Activated gamma-delta T cell treated with Interleukin-2 at 50 U/mL for 16 hours (primary cell): ENCODE data around the gene ANKRD24.
"Not testable (repeated sequence)": the region's sequence is repeated elsewhere in the genome, so short reads cannot be mapped to it uniquely, and the experiment has no call there.

Experiments used
- DNase-seq: peaks from one replicate; pipeline ENCODE4 v3.0.0-alpha.2; 2020

The ANKRD24 gene

GRCh38 chr19:4233282-4233853 lies 50.9 kb downstream of the ANKRD24 start:
- peak; percentile 55 for DNase-seq

DNA sequence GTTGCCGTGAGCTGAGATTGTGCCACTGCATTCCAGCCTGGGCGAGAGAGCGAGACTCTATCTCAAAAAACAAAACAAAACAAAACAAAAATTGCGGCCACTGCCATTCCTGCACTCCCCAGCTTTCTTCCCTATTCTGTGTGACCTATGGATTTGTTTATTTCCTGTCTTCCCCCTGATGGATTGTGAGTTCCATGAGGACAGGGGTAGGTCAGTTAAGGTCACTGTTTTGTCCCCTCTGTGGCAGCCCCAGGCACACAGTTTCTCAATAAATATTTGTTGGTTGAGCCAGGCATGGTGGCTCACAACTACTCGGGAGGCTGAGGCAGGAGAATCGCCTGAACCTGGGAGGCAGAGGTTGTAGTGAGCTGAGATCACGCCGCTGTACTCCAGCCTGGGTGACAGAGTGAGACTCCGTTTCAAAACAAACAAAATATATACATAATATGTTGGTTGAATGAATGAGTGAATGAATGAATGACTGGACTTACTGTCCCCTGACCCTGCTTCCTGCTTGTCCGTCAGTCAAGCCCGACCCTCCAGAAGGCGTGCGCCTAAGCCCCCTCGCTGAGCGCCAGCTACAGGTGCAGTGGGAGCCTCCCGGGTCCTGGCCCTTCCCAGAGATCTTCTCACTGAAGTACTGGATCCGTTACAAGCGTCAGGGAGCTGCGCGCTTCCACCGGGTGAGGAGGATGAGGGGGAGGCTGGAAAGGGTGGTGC lies 51.8 kb downstream of the ANKRD24 start:
- DNase-seq: no peak

DNA sequence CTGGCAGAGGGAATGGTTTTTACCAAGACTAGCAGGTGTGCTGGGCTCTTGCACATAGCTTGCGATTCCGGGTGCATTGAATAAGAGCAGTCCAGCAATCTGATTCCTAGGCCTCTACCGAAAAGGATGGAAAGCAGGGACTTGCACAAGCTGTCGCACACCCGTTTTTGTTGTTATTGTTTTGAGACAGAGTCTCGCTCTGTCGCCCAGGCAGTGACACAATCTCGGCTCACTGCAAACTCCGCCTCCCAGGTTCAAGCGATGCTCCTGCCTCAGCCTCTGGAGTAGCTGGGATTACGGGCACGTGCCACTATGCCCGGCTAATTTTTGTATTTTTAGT lies 52.3 kb downstream of the ANKRD24 start:
- no peak for DNase-seq

GRCh38 chr19:4237510-4237909 lies 55.0 kb downstream of the ANKRD24 start:
- not testable (repeated sequence) for DNase-seq

- DNase-seq: no peak
These were observed 56.3 kb downstream of the ANKRD24 start for GRCh38 chr19:4238831-4239230.

GRCh38 chr19:4241824-4242430 lies 59.4 kb downstream of the ANKRD24 start:
- no peak for DNase-seq

DNA sequence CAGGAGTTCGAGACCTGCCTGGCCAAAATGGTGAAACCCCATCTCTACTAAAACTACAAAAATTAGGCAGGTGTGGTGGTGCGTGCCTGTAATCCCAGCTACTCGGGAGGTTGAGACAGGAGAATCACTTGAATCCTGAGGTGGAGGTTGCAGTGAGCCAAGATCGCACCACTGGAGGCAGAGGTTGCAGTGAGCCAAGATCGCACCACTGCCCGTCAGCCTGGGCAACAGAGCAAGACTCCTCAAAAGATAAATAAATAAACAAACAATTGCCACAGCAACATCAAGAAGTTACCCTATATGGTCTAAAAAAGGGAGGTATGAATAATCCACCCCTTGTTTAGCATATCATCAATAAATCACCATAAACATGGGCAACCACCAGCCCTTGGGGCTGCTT lies 63.4 kb downstream of the ANKRD24 start:
- not testable (repeated sequence) for DNase-seq

- DNase-seq: peak; percentile 97
These were observed 64.5 kb downstream of the ANKRD24 start, which contains the start of gene YJU2 for GRCh38 chr19:4246767-4247593. Gene YJU2, plus strand, starts transcription at chr19:4247080. Its CDS starts 67 bp downstream, at chr19:4247147.

DNA sequence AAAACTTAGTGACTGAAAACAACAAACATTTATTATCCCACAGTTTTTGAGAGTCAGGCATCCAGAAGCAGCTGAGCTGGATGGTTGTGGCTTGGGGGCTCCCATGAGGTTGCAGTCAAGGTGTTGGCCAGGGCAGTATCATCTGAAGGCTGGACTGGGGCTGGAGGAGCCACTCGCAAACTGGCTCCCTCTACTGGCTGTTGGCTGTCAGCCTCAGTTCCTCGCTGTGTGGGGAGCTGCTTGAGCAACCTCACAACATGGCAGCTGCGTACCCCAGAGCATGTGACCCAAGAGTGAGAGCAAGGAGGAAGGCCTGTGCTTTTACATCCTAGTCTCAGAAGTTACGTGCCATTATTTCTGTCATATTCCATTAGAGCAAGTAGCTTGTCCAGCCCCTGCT lies 74.1 kb downstream of the ANKRD24 start:
- no peak for DNase-seq

DNA sequence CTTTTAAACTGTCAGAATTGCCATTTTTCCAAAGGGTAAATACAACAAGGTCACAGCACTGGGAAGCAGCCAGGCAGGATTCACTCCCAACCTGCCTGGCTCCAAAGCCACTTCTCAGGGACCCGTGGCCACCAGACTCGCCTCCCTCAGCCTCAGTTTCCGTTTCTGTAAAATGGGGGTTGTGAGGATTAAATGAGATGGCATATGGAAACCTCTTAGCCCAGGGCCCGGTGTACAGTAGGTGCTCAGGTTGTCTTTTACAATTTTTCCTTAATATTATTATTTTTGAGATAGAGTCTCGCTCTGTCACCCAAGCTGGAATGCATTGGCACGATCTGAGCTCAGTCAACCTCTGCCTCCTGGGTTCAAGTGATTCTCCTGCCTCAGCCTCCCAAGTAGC lies 74.5 kb downstream of the ANKRD24 start:
- no peak for DNase-seq

DNA sequence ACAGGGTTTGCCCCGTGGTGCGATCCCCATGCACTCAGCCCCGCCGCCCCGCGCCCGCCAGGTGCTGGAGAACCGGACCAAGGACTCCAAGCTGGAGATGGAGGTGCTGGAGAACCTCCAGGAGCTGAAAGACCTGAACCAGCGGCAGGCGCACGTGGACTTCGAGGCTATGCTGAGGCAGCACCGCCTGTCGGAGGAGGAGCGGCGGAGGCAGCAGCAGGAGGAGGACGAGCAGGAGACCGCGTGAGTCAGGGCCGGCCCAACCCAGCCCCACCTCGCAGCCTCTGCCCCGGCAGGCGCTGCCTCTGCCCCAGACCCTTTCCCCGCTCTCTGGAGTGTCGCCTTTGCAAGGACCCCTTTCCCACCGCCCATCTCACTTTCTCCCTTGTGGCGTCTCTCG lies 75.7 kb downstream of the ANKRD24 start:
- no peak for DNase-seq

DNA sequence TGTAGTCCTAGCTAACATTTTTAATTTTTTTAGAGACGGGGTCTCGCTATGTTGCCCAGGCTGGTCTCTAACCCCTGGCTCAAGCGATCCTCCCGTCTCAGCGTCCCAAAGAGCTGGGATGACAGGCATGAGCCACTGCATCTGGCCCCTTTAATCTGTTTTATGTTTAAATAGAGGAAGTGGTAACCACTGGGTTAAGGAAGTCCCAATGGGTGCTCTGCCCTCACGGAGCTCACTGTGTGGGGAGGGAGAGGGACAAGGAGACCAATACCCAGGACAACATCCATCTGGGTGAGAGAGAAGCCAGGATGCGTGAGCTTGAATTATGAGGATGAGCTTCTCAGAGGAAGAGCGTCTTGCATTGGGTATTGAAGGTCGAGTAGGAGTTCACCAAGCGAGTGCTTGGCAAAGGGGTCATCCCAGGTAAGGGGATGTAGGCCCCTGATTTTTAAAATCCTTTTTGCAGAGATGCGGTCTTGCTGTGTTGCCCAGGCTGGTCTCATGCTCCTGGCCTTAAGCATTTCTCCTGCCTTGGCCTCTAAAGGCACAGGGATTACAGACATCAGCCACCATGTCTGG lies 78.2 kb downstream of the ANKRD24 start:
- no peak for DNase-seq

DNA sequence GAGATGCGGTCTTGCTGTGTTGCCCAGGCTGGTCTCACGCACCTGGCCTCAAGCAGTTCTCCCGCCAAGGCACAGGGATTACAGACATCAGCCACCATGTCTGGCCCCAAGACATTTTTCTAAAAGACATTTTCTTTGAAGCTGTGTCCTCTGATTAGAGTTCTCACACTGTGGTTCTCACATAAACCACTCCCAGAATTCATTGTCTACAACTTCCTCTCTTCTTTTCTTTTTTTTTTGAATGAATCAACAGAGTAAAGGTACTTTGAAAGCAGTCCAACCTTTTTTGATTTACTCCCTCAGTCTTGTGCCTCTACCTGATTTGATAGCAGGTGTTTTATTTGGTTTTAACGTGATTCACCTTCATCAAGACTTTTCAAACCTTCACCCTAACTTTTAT lies 82.3 kb downstream of the ANKRD24 start:
- DNase-seq: no peak

GRCh38 chr19:4266253-4267000 lies 83.9 kb downstream of the ANKRD24 start:
- DNase-seq: no peak

DNA sequence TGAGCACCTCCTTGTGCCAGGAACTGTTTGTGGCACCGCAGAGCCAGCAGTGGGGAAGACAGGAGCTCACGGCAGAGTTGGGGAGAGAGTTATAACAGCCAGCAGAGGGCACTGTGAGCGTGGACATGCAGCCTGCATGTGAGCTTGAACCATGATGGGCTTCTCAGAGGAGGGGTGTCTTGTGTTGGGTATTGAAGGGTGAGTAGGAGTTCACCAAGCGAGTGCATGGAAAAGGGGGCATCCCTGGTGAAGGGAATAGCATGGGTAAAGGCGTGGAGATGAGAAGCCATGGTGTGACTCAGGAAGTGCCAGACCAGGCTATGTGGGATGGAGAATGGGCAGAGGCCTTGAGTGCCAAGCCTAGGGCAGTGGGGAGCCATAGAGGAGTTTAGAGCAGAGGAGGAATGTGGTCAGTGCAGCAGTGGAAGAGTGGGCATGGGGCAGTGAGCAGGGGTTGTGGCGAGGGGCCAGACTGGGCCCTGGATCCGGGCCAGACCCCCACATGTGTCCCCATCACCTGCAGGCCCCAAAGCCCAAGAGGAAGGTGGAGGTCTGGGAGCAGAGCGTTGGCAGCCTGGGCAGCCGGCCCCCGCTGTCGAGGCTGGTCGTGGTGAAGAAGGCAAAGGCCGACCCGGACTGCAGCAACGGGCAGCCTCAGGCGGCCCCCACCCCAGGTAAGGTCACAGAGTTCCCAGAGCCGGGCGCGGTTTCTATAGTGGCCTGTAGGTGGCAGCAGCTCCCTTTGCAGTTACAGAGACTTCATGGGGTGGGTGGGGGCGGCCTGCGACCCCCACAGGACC lies 84.8 kb downstream of the ANKRD24 start:
- peak; percentile 59 for DNase-seq

DNA sequence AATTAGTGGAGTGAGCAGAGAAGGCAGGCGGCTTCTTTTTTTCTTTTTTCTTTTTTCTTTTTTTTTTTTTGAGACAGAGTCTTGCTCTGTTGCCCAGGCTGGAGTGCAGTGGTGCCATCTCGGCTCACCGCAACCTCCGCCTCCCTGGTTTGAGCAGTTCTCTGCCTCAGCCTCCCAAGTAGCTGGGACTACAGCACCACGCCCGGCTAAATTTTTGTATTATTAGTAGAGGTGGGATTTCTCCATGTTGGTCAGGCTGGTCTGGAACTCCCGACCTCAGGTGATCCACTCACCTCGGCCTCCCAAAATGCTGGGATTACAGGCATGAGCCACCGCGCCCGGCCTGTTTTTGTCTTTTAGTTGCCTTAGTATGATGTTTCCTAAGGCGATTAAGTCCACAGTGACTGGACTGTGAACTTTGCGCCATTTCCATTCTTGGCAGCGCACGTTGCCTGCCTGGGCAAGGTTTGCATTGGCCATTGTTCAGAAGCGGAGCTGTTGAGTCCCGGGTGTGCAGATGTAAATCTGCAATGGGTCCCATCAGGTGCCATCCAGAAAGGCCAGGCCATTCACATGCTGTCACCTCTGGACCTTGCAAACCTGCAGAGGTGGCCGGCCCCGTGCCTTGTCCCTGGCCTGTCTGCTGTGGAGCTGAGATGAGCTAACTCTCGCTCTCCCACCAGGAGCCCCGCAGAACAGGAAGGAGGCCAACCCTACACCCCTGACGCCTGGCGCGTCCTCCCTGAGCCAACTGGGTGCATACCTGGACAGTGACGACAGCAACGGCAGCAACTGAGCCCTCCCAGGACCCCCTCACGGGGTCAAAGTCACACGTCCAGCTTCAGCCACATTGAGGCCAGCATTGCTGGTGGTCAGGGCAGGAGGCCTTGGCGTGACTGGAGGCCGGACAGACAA lies 85.7 kb downstream of the ANKRD24 start:
- DNase-seq: no peak

DNA sequence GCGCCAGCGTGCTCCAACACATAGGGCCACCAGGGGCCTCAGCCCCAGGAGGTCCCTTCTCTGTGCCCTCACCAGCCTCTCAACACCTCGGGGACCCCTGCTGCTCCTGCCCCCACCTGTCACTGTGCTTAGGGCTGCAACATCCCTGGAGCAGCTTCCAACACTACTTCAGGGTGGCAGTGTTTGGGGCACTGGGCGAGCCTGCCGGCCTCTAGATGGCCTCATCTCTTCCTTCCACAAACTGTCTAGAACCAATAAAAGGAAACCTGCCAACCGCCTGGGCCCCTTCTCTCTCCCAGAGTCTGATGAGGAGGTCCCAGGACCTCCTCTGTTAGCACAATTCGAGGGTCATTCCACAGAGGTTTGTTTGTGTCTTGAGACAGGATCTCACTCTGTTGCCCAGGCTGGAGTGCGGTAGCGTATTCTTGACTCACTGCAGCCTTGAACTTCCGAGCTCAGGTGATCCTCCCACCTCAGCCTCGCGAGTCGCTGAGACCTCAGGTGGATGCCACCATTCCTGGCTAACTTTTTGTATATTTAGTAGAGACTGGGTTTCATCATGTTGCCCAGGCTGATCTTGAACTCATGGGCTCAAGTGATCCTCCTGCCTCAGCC lies 86.4 kb downstream of the ANKRD24 start:
- DNase-seq: no peak

DNA sequence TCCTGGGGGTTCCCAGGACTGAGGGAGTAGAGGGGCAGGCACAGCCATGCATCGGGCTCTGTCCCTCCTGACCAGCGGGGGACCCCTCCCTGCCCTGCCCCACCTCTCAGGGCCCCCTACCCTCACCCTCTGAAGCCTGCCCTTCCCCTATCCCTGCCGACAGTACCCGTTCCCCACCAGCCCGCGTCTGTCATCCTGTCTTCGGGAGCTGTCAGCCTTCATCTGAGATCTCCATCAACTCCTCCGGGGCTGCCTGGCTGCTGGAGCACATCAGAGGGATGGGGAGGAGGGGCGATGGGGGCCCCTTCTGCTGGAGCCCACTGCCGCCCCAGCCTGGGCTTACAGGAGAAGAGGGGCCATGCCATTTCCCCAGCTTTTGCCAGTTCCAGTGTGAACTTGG lies 90.4 kb downstream of the ANKRD24 start:
- no peak for DNase-seq

DNA sequence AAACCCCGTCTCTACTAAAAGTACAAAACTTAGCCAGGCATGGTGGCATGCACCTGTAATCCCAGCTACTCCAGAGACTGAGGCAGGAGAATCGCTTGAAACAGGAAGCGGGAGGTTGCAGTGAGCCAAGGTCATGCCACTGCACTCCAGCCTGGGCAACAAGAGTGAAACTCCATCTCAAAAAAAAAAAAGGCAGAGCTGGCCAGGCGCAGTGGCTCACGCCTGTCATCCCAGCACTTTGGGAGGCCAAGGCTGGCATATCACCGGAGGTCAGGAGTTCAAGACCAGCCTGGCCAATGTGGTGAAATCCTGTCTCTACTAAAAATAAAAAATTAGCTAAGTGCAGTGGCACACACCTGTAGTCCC lies 91.8 kb downstream of the ANKRD24 start:
- DNase-seq: not testable (repeated sequence)
